GM21390 (cell line): ENCODE results near the gene OPN1MW.
"Not testable (repeated sequence)": the region's sequence is repeated elsewhere in the genome, so short reads cannot be mapped to it uniquely, and the experiment has no call there.

Source experiments
- ATAC-seq: cut with Tn5 transposase; IDR thresholded peaks from one replicate; pipeline ENCODE4 v1.9.1; 2021; ENCODE audit not compliant: unreplicated experiment

The OPN1MW gene

DNA sequence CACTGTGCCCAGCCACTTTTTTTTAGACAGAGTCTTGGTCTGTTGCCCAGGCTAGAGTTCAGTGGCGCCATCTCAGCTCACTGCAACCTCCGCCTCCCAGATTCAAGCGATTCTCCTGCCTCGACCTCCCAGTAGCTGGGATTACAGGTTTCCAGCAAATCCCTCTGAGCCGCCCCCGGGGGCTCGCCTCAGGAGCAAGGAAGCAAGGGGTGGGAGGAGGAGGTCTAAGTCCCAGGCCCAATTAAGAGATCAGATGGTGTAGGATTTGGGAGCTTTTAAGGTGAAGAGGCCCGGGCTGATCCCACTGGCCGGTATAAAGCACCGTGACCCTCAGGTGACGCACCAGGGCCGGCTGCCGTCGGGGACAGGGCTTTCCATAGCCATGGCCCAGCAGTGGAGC, at the start of gene OPN1MW:
OPN1MW (plus strand) TSS at position 301 of the 400 bp plus-strand sequence; CDS start at position 383, 82 bp downstream.
- not testable (repeated sequence) for ATAC-seq

GRCh38 chrX:154135458-154136229, 46.8 kb upstream of the OPN1MW start:
- ATAC-seq, result no peak

GRCh38 chrX:154136627-154137161, 45.7 kb upstream of the OPN1MW start:
- ATAC-seq, result no peak

- ATAC-seq, result no peak
Observed at GRCh38 chrX:154138857-154139256, 43.5 kb upstream of the OPN1MW start.

GRCh38 chrX:154140206-154140605, 42.2 kb upstream of the OPN1MW start:
- ATAC-seq, result no peak

DNA sequence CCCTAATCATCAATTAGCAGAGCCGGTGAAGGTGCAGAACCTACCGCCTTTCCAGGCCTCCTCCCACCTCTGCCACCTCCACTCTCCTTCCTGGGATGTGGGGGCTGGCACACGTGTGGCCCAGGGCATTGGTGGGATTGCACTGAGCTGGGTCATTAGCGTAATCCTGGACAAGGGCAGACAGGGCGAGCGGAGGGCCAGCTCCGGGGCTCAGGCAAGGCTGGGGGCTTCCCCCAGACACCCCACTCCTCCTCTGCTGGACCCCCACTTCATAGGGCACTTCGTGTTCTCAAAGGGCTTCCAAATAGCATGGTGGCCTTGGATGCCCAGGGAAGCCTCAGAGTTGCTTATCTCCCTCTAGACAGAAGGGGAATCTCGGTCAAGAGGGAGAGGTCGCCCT, 41.7 kb upstream of the OPN1MW start:
- ATAC-seq, result no peak

GRCh38 chrX:154142386-154142785, 40.0 kb upstream of the OPN1MW start:
- ATAC-seq, result no peak

DNA sequence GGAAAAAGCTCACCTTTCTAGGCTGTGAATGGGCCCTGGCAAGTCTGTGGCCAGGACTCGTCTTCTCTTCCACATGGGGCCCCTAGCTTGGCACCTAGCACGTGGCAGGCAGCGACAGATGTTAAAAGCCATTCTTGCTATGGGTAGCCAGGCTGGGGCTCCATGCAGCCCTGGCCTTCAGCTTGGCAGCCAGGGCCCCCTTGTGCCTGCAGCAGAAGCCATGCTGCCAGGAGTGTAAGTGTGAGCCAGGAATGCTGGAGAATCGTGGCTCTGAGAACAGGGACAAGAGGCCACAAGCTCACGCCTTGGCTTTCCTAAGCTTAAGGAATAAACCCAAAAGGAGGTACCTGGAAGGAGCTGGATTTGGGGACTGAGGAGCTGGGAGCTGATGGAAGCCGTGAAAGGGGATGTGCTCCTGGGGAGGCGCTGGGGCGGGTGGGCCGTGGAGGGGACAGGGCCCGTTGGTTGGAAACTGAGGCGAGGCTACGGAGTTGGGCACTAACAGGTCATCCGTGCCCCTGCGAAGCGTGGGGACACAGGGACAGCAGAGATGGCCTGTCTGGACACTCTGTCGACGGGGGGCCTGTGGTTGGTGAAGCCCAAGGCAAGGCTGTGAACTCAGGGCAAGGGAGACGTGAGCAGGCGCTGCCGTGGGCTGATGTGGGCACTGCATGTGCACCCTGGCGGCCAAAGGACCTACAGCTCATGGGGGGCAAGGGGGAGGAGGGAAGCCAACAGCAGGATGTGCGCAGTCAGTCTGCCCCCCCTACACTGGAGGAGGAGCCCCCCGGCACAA, 39.2 kb upstream of the OPN1MW start:
- no peak for ATAC-seq

- ATAC-seq, result not testable (repeated sequence)
Observed at GRCh38 chrX:154144010-154144409, 38.4 kb upstream of the OPN1MW start, which contains the start of gene OPN1LW. Gene OPN1LW, plus strand, starts transcription at chrX:154144243. Its CDS starts 41 bp downstream, at chrX:154144284.

GRCh38 chrX:154151030-154151429, 31.4 kb upstream of the OPN1MW start:
- not testable (repeated sequence) for ATAC-seq

DNA sequence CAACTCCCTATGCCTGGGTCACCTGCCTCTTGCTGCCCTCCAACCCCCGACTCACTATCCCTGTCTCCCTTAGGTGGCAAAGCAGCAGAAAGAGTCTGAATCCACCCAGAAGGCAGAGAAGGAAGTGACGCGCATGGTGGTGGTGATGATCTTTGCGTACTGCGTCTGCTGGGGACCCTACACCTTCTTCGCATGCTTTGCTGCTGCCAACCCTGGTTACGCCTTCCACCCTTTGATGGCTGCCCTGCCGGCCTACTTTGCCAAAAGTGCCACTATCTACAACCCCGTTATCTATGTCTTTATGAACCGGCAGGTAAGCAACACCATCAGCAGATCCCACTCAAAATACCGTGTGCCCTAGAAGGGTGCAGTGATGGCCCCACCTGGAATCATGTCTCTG, 26.2 kb upstream of the OPN1MW start:
- ATAC-seq, result not testable (repeated sequence)

DNA sequence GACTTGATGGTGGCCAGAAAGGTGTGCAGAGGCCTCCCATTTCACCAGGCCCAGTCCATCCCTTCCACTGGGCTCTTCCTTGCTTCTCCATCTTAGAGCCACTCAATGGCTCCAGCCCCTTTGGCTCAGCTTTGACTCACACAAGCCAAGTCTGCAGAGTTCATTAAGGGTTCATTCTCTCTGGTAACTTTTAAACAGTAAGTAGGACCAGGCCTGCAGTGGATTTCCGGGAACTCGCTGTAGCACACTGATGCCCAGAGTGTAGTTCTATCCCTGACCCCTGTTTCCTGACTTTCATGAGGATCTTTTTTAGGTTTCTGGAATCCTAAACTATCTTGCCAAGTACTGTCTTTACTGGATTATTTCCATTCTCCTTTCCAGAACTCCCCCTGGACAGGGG, 25.2 kb upstream of the OPN1MW start:
- not testable (repeated sequence) for ATAC-seq

DNA sequence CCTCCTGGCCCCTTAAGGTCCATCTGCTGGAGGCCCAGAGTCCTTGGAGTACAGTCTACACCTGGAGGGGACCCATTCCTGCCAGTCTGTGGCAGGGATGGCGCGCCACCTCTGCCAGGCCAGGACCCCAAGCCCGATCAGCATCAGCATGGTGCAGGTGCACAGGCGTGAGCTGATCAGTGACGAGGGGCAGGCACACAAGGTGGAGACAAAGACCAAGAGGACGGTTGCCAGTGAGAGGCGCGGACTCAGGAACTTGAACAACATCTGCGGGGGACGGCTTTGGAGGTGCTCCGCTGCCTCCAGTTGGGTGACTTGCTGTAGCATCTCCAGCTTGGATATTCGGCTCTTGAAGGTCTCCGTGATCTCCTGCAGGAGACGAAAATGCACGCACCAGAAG, 23.1 kb upstream of the OPN1MW start:
- not testable (repeated sequence) for ATAC-seq

DNA sequence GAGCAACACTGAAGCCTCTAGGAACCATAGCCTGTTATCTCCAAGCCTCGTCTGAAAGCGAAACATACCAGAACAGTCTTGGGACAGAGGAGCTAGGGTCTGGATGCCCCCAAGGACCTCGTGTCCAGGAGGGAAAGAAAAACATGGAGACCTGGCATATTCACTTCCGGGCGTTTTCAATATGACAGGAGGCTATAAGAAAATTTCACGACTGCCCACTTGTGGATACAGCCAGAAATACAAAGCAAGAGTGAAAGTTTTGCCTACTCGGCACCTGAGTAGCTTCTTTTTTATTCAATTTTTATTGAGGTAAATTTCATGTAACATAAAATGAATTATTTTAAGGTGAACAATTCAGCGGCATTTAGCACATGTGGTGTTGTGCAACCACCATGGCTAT, 17.5 kb upstream of the OPN1MW start:
- not testable (repeated sequence) for ATAC-seq

DNA sequence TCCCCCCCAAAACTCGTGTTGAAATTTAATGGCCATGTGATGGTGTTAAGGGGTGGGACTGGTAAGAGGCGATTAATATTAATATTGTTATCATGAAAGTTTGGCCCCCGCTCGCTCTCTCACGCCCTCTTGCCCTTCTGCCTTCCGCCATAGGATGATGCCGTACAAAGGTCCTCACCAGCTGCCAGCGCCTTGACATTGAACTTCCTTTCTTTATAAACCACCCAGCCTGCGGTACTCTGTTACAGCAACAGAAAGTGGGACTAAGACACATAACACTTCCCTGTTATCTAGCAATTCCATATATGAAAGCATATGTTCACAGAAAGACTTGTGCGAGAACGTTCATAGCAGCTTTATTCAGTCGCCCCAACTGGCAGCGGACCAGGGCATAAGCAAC, 14.0 kb upstream of the OPN1MW start:
- not testable (repeated sequence) for ATAC-seq

DNA sequence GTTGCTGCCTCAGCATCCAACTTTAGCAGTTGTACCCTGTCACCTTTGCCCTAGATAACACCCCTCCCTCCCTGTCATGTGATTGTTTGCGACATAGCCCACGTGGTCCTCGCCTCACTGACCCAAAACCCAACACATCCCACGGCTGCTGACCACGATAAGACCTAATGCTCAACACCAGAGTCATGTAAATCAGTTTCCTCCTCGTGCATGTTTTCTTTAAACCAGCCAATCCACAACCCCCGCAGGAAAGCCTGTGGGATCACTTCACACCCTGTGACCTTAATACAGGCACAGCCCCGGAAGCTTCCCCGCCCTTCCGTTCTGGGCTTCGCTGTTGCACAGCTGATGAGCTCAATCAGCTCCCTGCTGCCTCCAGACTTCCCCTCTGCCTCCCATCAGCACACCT, 9.9 kb upstream of the OPN1MW start:
- ATAC-seq, result peak; percentile 72

- ATAC-seq, result not testable (repeated sequence)
Observed at GRCh38 chrX:154174356-154174755, 8.0 kb upstream of the OPN1MW start.

- ATAC-seq, result not testable (repeated sequence)
Observed at GRCh38 chrX:154183794-154184193, 1.4 kb downstream of the OPN1MW start.

- not testable (repeated sequence) for ATAC-seq
Observed at GRCh38 chrX:154192846-154193245, 10.4 kb downstream of the OPN1MW start.

GRCh38 chrX:154194316-154194715, 11.9 kb downstream of the OPN1MW start:
- ATAC-seq, result not testable (repeated sequence)

DNA sequence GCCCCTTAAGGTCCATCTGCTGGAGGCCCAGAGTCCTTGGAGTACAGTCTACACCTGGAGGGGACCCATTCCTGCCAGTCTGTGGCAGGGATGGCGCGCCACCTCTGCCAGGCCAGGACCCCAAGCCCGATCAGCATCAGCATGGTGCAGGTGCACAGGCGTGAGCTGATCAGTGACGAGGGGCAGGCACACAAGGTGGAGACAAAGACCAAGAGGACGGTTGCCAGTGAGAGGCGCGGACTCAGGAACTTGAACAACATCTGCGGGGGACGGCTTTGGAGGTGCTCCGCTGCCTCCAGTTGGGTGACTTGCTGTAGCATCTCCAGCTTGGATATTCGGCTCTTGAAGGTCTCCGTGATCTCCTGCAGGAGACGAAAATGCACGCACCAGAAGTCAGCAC, 14.1 kb downstream of the OPN1MW start:
- ATAC-seq, result not testable (repeated sequence)
